ENCODE results near the gene SLC27A2.

SLC27A2 gene

DNA sequence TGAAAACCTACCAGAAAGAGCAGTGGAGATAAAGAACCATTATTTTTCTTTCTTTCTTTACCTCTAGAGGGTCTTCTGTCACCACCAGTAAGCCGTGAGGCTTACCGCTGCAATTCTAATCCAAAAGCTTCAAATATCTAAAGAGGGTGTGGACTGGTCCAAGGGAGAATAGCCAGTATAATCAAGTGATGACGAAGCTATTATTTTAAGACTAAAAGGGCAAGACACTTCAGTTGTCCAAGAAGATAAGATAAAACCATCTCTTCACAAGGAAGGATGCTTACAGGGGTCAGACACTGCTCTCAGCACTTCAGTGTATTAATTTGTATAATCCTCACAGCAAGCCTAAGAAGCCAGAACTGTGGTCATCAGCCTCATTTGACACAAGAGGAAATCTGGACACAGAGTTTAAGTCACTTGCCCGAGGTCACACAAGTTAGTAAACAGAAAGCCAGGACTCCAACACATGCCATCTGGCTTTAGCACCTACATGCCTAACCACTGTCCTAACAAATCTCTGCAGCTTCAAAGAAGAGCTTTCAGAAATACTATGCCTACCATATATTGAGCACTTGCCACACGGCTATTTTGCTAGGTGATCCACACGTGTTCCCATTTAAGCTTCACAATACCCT is 68.9 kb downstream of the SLC27A2 start:
- H3K27ac ChIP-seq (ENCODE audit: low read length), result no peak overlapping the region
- H3K4me1 ChIP-seq (ENCODE audit: control insufficient read depth, insufficient read depth, low read length), result no peaks in the 10 kb centered on the region
- no CpG with 5 or more reads among the region's 6 CpGs for WGBS (ENCODE audit: insufficient coverage, insufficient read length)

DNA sequence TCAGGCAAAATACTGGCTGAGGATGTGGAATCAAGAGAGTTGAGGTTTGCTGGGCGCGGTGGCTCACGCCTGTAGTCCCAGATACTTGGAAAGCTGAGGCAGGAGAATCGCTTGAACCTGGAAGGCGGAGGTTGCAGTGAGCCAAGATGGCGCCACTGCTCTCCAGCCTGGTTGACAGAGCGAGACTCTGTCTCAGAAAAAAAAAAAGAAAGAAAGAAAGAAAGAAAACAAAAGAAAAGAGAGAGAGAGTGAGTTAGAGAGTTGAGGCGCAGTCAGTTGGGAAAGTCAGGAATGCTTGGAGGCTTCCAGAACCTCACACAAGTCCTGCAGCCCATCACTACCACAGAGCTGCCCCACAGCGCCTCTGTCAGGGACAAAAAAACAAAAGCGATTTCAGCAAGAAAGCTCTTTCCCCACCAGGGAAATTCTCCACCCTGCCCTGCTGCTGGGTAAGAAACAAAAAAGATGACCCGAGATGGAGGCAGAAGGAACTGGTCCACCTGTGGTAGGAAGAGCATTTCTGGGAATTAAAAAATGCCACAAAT is 69.7 kb downstream of the SLC27A2 start:
- DNase-seq (ENCODE audit: low read depth, low spot score), result no peak
- H3K27ac ChIP-seq (ENCODE audit: low read length), result no peak overlapping the region
- H3K4me1 ChIP-seq (ENCODE audit: control insufficient read depth, insufficient read depth, low read length), result no peaks in the 10 kb centered on the region

More for the DNA sequence above, 68.9 kb downstream of the SLC27A2 start:
- Histone ChIP-seq H3K9me3 (ENCODE audit: control insufficient read depth, insufficient read depth, low read length) (no peaks in the 10 kb centered on the region), H3K4me3 (ENCODE audit: low read length) (no peak overlapping the region), H3K27me3 (ENCODE audit: control insufficient read depth, insufficient read depth, low read length) (no peaks in the 10 kb centered on the region), H3K36me3 (ENCODE audit: control insufficient read depth, insufficient read depth, low read length) (no peaks in the 10 kb centered on the region)
- no peak for DNase-seq (ENCODE audit: low read depth, low spot score)

DNA sequence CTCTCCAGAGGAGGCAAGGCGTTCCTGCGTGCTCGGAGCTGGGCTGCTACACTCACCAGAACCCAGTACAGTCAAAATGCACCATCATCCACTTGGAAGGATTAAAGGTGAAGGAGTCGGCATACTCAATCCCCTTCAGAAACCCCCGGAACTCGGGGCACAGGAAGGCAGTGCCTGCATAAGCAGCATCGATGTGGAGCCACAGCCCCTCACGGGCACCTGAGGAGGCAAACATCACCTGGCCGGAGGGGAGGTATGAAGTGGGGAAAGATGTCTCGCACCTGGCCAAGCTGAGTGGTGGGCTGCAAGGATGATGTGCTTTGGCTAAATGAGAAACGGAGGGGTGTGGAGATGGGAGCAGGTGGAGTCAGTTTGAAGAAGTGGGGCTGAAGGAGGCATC is 70.6 kb downstream of the SLC27A2 start:
- WGBS (ENCODE audit: insufficient coverage, insufficient read length), result no CpG with 5 or more reads among the region's 11 CpGs
- Histone ChIP-seq H3K36me3 (ENCODE audit: control insufficient read depth, insufficient read depth, low read length) (no peaks in the 10 kb centered on the region), H3K4me3 (ENCODE audit: low read length) (no peak overlapping the region), H3K9me3 (ENCODE audit: control insufficient read depth, insufficient read depth, low read length) (no peaks in the 10 kb centered on the region), H3K27me3 (ENCODE audit: control insufficient read depth, insufficient read depth, low read length) (no peaks in the 10 kb centered on the region), H3K4me1 (ENCODE audit: control insufficient read depth, insufficient read depth, low read length) (no peaks in the 10 kb centered on the region), H3K27ac (ENCODE audit: low read length) (no peak overlapping the region)
- DNase-seq (ENCODE audit: low read depth, low spot score), result no peak

More for the DNA sequence above, 69.7 kb downstream of the SLC27A2 start:
- H3K9me3 ChIP-seq (ENCODE audit: control insufficient read depth, insufficient read depth, low read length), result no peaks in the 10 kb centered on the region
- no peaks in the 10 kb centered on the region for H3K36me3 ChIP-seq (ENCODE audit: control insufficient read depth, insufficient read depth, low read length)
- H3K27me3 ChIP-seq (ENCODE audit: control insufficient read depth, insufficient read depth, low read length), result no peaks in the 10 kb centered on the region
- no peak overlapping the region for H3K4me3 ChIP-seq (ENCODE audit: low read length)
- WGBS (ENCODE audit: insufficient coverage, insufficient read length), result no CpG with 5 or more reads among the region's 11 CpGs

DNA sequence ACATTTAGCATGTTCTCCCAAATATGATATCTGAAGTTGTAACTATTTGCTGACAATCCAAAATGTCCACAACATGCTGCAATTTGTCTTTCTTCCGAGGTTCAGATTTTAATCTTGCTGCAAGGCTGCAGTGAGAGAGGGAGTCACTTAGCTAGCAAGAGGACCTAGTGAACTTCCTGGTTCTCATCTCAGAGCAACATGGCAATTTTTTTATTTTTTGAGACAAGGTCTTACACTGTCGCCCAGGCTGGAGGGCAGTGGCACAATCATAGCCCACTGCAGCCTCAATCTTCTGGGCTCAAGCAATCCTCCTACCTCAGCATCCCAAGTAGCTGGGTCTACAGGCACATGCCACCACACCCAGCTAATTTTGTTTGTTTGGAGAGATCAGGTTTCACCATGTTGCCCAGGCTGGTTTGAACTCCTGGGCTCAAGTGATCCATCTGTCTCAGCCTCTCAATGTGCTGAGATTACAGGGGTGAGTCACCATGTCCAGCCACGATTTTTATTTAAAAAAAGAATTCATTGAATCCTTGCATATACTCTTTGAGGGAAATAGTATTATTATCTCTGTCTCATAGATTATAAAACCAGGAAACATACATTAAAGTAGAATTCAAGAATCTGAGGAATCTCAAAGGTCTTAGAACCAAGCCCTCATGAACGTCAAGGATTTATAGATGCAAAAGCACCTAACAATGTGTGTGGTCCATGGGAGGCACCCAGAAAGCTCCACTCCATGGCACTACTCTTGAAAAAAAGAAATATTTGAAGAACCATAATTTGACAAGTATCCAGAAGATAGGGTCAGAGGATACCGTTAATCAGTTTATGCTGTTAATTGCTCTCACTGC is 74.4 kb downstream of the SLC27A2 start:
- H3K27ac ChIP-seq (ENCODE audit: low read length), result no peak overlapping the region
- DNase-seq (ENCODE audit: low read depth, low spot score), result no peak
- no CpG with 5 or more reads among the region's 5 CpGs for WGBS (ENCODE audit: insufficient coverage, insufficient read length)

DNA sequence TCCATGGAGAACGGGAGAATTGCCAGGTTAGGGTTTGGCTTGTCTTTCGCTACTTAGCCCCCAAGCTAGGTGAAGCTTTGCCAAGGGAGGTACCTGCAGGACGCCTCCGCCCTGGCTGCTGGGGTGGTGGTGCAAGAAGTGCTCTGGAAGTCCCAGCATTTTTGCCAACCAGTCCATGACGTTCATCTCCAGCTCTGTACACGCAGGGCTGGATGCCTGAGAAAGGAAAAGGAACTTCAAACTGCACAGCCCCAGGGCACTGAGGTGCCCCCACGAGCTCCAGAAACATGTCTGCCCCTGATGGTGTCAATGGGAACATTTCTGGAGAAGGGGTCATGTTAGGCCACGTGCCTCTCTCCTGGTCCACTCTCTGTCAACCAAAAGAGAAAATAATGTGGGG is 75.3 kb downstream of the SLC27A2 start:
- no peaks in the 10 kb centered on the region for H3K27me3 ChIP-seq (ENCODE audit: control insufficient read depth, insufficient read depth, low read length)
- DNase-seq (ENCODE audit: low read depth, low spot score), result no peak
- no peaks in the 10 kb centered on the region for H3K36me3 ChIP-seq (ENCODE audit: control insufficient read depth, insufficient read depth, low read length)
- H3K27ac ChIP-seq (ENCODE audit: low read length), result no peak overlapping the region
- H3K4me1 ChIP-seq (ENCODE audit: control insufficient read depth, insufficient read depth, low read length), result no peaks in the 10 kb centered on the region
- no peaks in the 10 kb centered on the region for H3K9me3 ChIP-seq (ENCODE audit: control insufficient read depth, insufficient read depth, low read length)
- no CpG with 5 or more reads among the region's 8 CpGs for WGBS (ENCODE audit: insufficient coverage, insufficient read length)
- H3K4me3 ChIP-seq (ENCODE audit: low read length), result no peak overlapping the region

More for the DNA sequence above, 74.4 kb downstream of the SLC27A2 start:
- H3K27me3 ChIP-seq (ENCODE audit: control insufficient read depth, insufficient read depth, low read length), result no peaks in the 10 kb centered on the region
- no peaks in the 10 kb centered on the region for H3K9me3 ChIP-seq (ENCODE audit: control insufficient read depth, insufficient read depth, low read length)
- no peak overlapping the region for H3K4me3 ChIP-seq (ENCODE audit: low read length)
- no peaks in the 10 kb centered on the region for H3K36me3 ChIP-seq (ENCODE audit: control insufficient read depth, insufficient read depth, low read length)
- H3K4me1 ChIP-seq (ENCODE audit: control insufficient read depth, insufficient read depth, low read length), result no peaks in the 10 kb centered on the region

DNA sequence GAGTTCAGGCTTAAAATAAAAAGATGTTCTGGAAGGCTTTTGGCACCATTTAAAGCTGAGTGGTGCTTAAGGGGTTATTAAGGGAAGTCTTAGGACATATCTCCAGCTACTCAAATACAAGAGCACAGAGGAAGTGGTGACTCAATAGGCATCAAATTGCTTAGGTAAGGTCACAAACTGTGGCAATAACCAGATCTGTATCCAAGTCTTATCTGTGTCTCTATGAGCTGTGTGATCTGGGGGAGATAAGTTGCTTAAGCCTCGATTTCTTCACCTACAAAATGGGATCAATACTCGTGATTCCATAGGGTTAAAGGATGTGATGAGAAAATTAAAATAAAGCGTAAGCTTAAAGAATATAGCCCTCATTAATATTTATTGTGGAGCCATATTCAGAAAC is 75.9 kb downstream of the SLC27A2 start:
- Histone ChIP-seq H3K4me1 (ENCODE audit: control insufficient read depth, insufficient read depth, low read length) (no peaks in the 10 kb centered on the region), H3K27me3 (ENCODE audit: control insufficient read depth, insufficient read depth, low read length) (no peaks in the 10 kb centered on the region), H3K27ac (ENCODE audit: low read length) (no peak overlapping the region), H3K9me3 (ENCODE audit: control insufficient read depth, insufficient read depth, low read length) (no peaks in the 10 kb centered on the region), H3K4me3 (ENCODE audit: low read length) (no peak overlapping the region), H3K36me3 (ENCODE audit: control insufficient read depth, insufficient read depth, low read length) (no peaks in the 10 kb centered on the region)
- WGBS (ENCODE audit: insufficient coverage, insufficient read length), result no CpG with 5 or more reads among the region's 3 CpGs
- no peak for DNase-seq (ENCODE audit: low read depth, low spot score)

DNA sequence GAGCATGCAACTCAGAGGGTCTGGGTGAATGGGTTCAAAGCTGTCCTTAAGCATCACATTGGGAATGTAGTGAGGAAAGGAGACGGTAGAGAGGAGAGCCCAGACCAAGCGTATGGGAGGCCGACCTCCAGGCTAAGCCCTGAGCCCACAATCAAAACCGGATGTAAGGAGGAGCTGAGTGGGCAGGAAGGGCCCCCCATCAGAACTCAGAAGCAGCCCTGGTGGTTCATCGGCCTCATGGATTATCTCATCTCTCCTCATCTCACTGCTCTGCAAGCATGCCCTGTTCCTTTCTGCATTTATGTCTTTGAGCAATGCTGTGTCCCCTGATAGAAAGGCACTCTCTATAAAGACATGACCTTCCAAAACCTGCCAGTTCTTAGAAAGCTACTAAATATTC is 77.3 kb downstream of the SLC27A2 start:
- no peaks in the 10 kb centered on the region for H3K4me1 ChIP-seq (ENCODE audit: control insufficient read depth, insufficient read depth, low read length)
- no peak overlapping the region for H3K27ac ChIP-seq (ENCODE audit: low read length)
- H3K36me3 ChIP-seq (ENCODE audit: control insufficient read depth, insufficient read depth, low read length), result no peaks in the 10 kb centered on the region
- H3K9me3 ChIP-seq (ENCODE audit: control insufficient read depth, insufficient read depth, low read length), result no peaks in the 10 kb centered on the region
- DNase-seq (ENCODE audit: low read depth, low spot score), result no peak
- H3K4me3 ChIP-seq (ENCODE audit: low read length), result no peak overlapping the region
- WGBS (ENCODE audit: insufficient coverage, insufficient read length), result no CpG with 5 or more reads among the region's 5 CpGs
- H3K27me3 ChIP-seq (ENCODE audit: control insufficient read depth, insufficient read depth, low read length), result no peaks in the 10 kb centered on the region

DNA sequence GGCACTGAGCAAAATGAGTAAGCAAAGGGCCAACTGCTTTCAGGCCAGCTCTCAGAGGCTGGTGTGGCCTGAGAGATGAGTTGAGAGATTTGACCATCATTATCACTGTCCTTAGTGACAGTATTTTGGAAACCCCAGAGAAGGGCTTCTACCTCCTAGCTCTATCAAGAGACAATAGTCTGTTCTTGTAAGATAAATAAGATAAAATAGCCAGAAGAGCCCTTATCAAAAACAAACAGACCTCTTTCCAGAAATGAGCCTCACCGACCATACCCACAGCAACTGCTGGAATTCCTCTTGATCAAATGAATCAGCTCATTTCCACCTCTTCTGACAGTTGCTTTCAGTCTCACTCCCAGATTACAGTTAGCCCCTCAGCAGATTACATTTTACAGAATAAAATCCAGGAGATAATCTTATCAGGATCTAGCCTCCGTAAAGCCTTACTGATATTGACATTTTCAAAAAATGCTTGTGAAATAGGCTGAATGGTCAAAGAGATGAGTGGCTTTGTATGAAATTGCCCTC is 79.0 kb downstream of the SLC27A2 start:
- no peak for DNase-seq (ENCODE audit: low read depth, low spot score)
- no peaks in the 10 kb centered on the region for H3K4me1 ChIP-seq (ENCODE audit: control insufficient read depth, insufficient read depth, low read length)
- no CpG with 5 or more reads among the region's 2 CpGs for WGBS (ENCODE audit: insufficient coverage, insufficient read length)
- no peaks in the 10 kb centered on the region for H3K36me3 ChIP-seq (ENCODE audit: control insufficient read depth, insufficient read depth, low read length)
- H3K27ac ChIP-seq (ENCODE audit: low read length), result no peak overlapping the region
- H3K27me3 ChIP-seq (ENCODE audit: control insufficient read depth, insufficient read depth, low read length), result no peaks in the 10 kb centered on the region
- H3K4me3 ChIP-seq (ENCODE audit: low read length), result no peak overlapping the region
- no peaks in the 10 kb centered on the region for H3K9me3 ChIP-seq (ENCODE audit: control insufficient read depth, insufficient read depth, low read length)

DNA sequence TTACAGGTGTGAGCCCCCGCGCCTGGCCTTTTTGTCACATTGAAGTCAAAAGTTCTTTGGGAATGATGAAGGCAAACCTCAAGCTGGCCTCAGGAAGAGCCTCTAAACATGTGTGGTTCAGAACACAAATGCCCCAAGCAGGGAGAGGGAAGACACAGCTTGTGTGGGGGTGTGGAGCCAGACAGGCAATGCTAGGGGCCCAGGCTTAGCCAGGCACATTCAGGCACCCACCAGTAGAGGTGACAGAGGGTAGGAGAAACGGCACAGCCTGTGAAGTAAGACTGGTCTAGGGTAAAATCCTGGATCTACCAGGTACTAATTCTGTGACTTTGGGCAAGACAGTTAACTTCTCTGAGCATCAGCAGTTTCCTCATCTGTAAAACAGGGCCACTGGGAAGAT is 80.0 kb downstream of the SLC27A2 start:
- Histone ChIP-seq H3K4me1 (ENCODE audit: control insufficient read depth, insufficient read depth, low read length) (no peaks in the 10 kb centered on the region), H3K9me3 (ENCODE audit: control insufficient read depth, insufficient read depth, low read length) (no peaks in the 10 kb centered on the region), H3K36me3 (ENCODE audit: control insufficient read depth, insufficient read depth, low read length) (no peaks in the 10 kb centered on the region), H3K4me3 (ENCODE audit: low read length) (no peak overlapping the region), H3K27ac (ENCODE audit: low read length) (no peak overlapping the region), H3K27me3 (ENCODE audit: control insufficient read depth, insufficient read depth, low read length) (no peaks in the 10 kb centered on the region)
- WGBS (ENCODE audit: insufficient coverage, insufficient read length), result no CpG with 5 or more reads among the region's 3 CpGs
- no peak for DNase-seq (ENCODE audit: low read depth, low spot score)

DNA sequence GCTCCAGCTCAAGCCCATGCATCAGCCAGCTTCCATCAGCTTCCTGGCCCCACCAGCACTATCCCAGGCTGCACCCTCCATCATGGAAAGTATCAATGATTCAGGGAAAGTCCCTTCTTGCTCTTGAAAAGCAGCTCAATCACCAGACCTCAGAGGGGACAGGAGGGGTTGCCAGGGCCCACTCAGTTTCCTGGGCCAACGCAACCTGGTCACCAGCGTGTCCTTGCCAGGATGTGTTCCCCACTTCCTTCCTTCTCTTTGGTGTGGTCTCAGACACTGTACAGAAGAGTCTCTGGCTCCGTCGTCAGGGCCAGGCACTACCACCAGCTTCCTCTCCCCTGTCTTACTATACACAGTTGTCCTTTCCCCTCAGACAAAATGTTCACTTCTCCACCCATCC is 80.5 kb downstream of the SLC27A2 start:
- H3K4me1 ChIP-seq (ENCODE audit: control insufficient read depth, insufficient read depth, low read length), result no peaks in the 10 kb centered on the region
- H3K9me3 ChIP-seq (ENCODE audit: control insufficient read depth, insufficient read depth, low read length), result no peaks in the 10 kb centered on the region
- no peak overlapping the region for H3K4me3 ChIP-seq (ENCODE audit: low read length)
- H3K27ac ChIP-seq (ENCODE audit: low read length), result no peak overlapping the region
- H3K36me3 ChIP-seq (ENCODE audit: control insufficient read depth, insufficient read depth, low read length), result no peaks in the 10 kb centered on the region
- WGBS (ENCODE audit: insufficient coverage, insufficient read length), result no CpG with 5 or more reads among the region's 4 CpGs
- no peak for DNase-seq (ENCODE audit: low read depth, low spot score)
- no peaks in the 10 kb centered on the region for H3K27me3 ChIP-seq (ENCODE audit: control insufficient read depth, insufficient read depth, low read length)

All from iPS DF 6.9 (cell line).